HL-60/S4 treated with phorbol 12-myristate 13-acetate at 8.2 ng/mL for 4 days and 3 days (cell line): ENCODE results near the gene GREM1.

Experiments used
- in situ Hi-C: fragments of 300-500 bp; cut with MboI; formaldehyde crosslinking; loops from 2 replicates; pipeline ENCODE4 v1.15.0; 2022; ENCODE audit warnings: low sequenced_read_pairs

The GREM1 gene

GRCh38 chr15:32694222-32694983, 23.4 kb upstream of the GREM1 start:
- in situ Hi-C loops: no loop called here

- in situ Hi-C loops: no loop called here
Measured at GRCh38 chr15:32698773-32699390, 18.9 kb upstream of the GREM1 start.

- in situ Hi-C loops: no loop called here
Measured at GRCh38 chr15:32700501-32701150, 17.2 kb upstream of the GREM1 start.

- in situ Hi-C loops: no loop called here
Measured at GRCh38 chr15:32701863-32702262, 15.9 kb upstream of the GREM1 start.

GRCh38 chr15:32704395-32704981, 13.3 kb upstream of the GREM1 start:
- in situ Hi-C loops: no loop called here

GRCh38 chr15:32705446-32705845, 12.4 kb upstream of the GREM1 start:
- in situ Hi-C loops: no loop called here

GRCh38 chr15:32706704-32707103, 11.1 kb upstream of the GREM1 start:
- in situ Hi-C loops: no loop called here

GRCh38 chr15:32707436-32707835, 10.4 kb upstream of the GREM1 start:
- in situ Hi-C loops: no loop called here

GRCh38 chr15:32709295-32710033, 8.3 kb upstream of the GREM1 start:
- in situ Hi-C loops: no loop called here

GRCh38 chr15:32715276-32715675, 2.5 kb upstream of the GREM1 start:
- in situ Hi-C loops: no loop called here

GRCh38 chr15:32716216-32716914, 1.4 kb upstream of the GREM1 start:
- in situ Hi-C loops: no loop called here

GRCh38 chr15:32716915-32717425, 834 bp upstream of the GREM1 start:
- in situ Hi-C loops: no loop called here

GRCh38 chr15:32718227-32718820, 520 bp downstream of the GREM1 start:
- in situ Hi-C loops: no loop called here

- in situ Hi-C loops: no loop called here
Measured at GRCh38 chr15:32718821-32719716, 1.3 kb downstream of the GREM1 start.

GRCh38 chr15:32721596-32721995, 3.8 kb downstream of the GREM1 start:
- in situ Hi-C loops: no loop called here

GRCh38 chr15:32722136-32722535, 4.3 kb downstream of the GREM1 start:
- in situ Hi-C loops: no loop called here

- in situ Hi-C loops: no loop called here
Measured at GRCh38 chr15:32723171-32723948, 5.6 kb downstream of the GREM1 start.
